WI38 (cell line): ENCODE results near the gene CNTNAP1.

Experiments
- H3K4me3 ChIP-seq: 2 replicates; pipeline ENCODE4 v1.5.1; 2011; ENCODE audit warnings: low read depth, mild to moderate bottlenecking, control low read depth, low read length
- TF ChIP-seq, protein P1 (sequence below): IDR thresholded peaks from 2 replicates; pipeline ENCODE4 v1.5.1; 2012; ENCODE audit warnings: low read depth, mild to moderate bottlenecking, control low read depth, low read length

Gene CNTNAP1

DNA sequence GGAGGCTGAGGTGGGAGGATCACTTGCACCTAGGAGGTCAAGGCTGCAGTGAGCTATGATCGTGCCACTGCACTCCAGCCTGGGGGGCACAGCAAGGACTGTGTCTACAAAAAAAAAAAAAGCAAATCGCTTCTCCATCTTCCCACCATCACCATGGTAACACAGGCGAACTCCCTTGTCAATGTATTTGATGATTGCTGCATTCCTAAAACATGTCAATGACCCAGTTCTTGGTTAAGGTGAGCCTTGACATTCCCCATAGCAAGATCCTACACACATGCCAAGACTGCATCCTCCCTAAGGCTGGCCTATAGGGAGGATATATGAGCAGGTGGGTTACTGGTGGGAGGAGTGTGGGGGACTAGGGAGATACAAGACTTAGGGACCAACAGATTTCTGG lies 12.2 kb downstream of the CNTNAP1 start:
- H3K4me3 ChIP-seq, result no peak overlapping the region
- TF ChIP-seq, protein P1, sequence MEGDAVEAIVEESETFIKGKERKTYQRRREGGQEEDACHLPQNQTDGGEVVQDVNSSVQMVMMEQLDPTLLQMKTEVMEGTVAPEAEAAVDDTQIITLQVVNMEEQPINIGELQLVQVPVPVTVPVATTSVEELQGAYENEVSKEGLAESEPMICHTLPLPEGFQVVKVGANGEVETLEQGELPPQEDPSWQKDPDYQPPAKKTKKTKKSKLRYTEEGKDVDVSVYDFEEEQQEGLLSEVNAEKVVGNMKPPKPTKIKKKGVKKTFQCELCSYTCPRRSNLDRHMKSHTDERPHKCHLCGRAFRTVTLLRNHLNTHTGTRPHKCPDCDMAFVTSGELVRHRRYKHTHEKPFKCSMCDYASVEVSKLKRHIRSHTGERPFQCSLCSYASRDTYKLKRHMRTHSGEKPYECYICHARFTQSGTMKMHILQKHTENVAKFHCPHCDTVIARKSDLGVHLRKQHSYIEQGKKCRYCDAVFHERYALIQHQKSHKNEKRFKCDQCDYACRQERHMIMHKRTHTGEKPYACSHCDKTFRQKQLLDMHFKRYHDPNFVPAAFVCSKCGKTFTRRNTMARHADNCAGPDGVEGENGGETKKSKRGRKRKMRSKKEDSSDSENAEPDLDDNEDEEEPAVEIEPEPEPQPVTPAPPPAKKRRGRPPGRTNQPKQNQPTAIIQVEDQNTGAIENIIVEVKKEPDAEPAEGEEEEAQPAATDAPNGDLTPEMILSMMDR, result no peak

DNA sequence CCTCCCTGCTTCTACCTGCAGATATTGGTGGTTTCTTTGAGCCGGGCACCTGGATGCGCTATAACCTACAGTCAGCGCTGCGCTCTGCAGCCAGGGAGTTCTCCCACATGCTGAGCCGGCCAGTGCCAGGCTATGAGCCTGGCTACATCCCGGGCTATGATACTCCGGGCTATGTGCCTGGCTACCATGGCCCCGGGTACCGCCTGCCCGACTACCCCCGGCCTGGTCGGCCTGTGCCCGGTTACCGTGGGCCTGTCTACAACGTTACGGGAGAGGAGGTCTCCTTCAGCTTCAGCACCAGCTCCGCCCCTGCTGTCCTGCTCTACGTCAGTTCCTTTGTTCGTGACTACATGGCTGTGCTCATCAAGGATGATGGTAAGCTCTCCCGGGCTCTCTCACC lies 13.2 kb downstream of the CNTNAP1 start:
- no peak overlapping the region for H3K4me3 ChIP-seq
- TF ChIP-seq, protein P1, result no peak

DNA sequence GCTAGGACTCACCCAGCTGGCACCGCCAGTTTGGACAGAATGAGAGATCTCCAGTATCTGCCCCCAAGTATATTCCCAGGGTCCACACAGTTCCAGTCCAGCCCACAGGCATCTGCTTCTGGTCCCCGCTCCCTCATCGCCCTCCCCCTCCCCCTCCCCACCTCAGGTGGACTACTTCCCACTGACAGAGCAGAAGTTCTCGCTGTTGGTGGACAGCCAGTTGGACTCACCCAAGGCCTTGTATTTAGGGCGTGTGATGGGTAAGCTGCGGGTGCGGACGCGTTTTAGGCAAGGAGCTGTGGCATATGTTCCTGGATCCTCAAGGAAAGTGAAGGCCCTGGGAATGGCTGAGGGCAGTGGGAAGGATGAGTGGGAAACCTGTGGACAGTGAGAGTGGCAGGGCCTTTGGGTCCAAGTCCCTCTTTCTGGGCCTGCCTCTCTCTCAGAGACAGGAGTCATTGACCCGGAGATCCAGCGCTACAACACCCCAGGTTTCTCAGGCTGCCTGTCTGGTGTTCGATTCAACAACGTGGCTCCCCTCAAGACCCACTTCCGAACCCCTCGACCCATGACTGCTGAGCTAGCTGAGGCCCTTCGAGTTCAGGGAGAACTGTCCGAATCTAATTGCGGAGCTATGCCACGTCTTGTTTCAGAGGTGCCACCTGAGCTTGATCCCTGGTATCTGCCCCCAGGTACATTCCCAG lies 14.9 kb downstream of the CNTNAP1 start:
- TF ChIP-seq, protein P1, result no peak
- no peak overlapping the region for H3K4me3 ChIP-seq

DNA sequence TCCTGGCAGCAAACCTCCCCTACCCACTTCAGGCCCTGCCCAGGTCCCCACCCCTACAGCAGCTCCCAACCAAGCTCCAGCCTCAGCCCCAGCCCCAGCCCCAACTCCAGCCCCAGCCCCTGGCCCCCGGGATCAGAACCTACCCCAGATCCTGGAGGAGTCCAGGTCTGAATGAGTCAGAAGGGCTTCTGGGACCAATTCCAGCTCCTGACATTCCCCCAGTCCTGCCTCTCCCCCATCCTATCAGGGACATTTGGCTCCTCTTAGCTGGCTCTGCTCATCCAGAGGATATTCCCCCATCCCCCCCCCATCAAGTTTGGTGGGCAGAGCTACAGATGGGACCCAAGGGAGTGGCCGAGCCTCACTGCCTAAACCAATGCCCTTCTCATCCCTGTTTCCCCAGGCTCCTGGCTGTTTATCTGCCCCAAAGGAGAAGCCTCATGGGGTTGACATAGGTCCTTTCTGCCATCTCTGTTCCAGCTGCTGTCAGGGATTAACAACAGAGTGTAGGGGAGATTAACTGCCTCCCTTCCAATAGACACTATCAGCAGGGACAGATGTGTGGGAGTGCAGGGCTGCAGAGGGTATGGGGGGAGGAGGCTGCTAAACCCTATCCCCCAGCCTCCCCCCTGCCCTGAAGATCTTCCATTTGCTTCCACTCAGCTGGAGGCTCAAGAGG lies 16.5 kb downstream of the CNTNAP1 start:
- no peak overlapping the region for H3K4me3 ChIP-seq
- TF ChIP-seq, protein P1, result no peak

DNA sequence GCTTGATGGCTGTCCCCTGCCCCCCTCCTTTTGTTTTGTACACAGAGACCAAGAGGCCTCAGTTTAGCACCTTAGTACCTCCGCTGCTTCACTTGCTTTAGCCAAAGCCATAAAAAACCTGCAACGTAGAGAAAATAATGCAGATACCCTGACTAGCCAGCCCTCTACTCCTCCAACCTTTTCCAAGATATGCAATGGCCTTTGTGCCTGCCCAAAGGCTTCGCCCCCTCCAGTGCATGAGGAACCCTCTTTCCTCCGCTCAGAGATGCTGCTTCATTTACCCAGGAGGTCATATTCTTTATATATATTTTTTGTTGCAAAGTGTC lies 17.0 kb downstream of the CNTNAP1 start:
- H3K4me3 ChIP-seq, result no peak overlapping the region
- TF ChIP-seq, protein P1, result no peak

DNA sequence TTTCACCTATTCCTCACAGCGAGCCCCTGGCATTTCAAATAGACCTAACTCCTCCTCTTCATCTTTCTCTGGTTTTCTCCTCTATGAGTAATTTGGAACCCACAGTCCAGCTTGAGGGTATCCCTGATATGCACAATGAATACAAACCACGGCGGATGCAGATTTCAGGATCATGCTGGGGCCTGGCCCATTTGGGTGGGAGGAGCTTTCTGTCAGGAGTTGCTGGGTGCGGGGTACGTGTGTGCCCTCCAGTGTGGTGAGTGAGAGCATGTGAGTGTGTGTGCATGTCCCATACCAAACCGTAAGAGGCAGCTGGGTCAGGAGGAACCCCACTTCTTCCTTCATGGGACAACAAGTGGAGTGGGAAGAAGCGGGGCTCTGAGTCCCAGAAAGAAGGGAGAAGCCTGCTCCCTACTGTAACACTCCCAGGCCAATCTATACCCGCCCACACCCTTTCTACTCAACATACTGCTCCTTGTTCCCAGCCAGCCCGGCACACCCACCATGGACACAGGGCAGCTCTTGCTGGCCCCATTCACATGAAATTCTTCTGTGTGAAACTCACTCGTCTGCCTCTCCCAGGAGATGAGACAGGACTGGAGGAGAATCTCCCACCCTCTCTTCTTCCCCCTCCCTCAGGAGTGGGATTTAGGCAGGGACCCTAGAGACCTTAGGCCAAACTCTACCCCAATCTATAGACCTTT lies 18.4 kb downstream of the CNTNAP1 start:
- no peak overlapping the region for H3K4me3 ChIP-seq
- TF ChIP-seq, protein P1, result no peak

DNA sequence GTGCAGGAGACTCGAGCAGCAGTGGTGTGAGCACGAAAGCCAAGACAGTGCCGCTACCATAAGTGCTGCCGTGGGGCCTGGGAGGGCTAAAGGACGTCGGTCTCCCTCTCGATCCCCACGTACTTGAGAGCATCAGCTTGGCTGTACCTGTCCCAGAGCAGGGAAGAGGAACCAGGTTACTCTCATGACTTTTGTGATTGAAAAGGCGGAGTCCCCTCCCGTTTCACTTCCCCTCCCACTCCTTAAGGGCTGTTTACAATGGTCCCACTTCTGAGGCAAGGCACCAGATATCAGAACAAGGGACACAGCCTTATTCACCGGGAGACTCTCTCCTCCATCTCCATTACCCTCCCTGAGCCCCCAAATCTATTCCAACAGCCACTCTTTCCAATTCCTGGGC lies 20.1 kb downstream of the CNTNAP1 start:
- TF ChIP-seq, protein P1, result no peak
- no peak overlapping the region for H3K4me3 ChIP-seq
